H1 (cell line): ENCODE measurements around the gene CNBP. TPM values are rescaled to one million over a fixed set of nuclear protein-coding genes. Genes with fewer than 3 reads are reported as not detected.

ENCODE experiments used
- CTCF ChIA-PET: fragments of 300-600 bp; sonication (Branson Sonifier 250); formaldehyde crosslinking; loops from one replicate; lab custom pipeline; 2021; ENCODE audit not compliant: partially characterized antibody; lab: Charles Lee
- POLR2A ChIA-PET: fragments of 300-600 bp; sonication (Branson Sonifier 250); formaldehyde crosslinking; loops from one replicate; lab custom pipeline; 2021; ENCODE audit warnings: inconsistent platforms; ENCODE audit not compliant: partially characterized antibody; lab: Charles Lee
- DNase-seq, 2 experiments: peaks; one replicate each; pipeline versions ENCODE4 v3.0.0 to v3.0.0-alpha.2; 2010 to 2022; ENCODE audit warnings: low spot score in 2 of 2, low read depth in 1 of 2, mixed read lengths in 1 of 2
- FAIRE-seq: peaks from 2 replicates; lab custom pipeline; 2011; peaks lifted over from hg19 to GRCh38; lab: Jason Lieb, UNC
- H2AFZ ChIP-seq: 2 replicates; pipeline ENCODE4 v1.8.1; 2012; ENCODE audit warnings: low read length, inconsistent platforms
- H2AK5ac ChIP-seq: 2 replicates; pipeline ENCODE4 v1.6.1; 2013; ENCODE audit warnings: low read depth, low read length
- H2BK120ac ChIP-seq: replicated peaks from 2 replicates; pipeline ENCODE3; 2013; ENCODE audit warnings: low read depth, low read length, inconsistent platforms
- H2BK12ac ChIP-seq: 2 replicates; pipeline ENCODE4 v1.6.1; 2013; ENCODE audit warnings: low read depth, low read length
- H2BK15ac ChIP-seq: 2 replicates; pipeline ENCODE4 v1.6.1; 2013; ENCODE audit warnings: low read length
- H2BK20ac ChIP-seq: 2 replicates; pipeline ENCODE4 v1.6.1; 2013; ENCODE audit warnings: low read length
- H2BK5ac ChIP-seq: 2 replicates; pipeline ENCODE4 v1.6.1; 2013; ENCODE audit warnings: low read depth, low read length
- H3K14ac ChIP-seq: 2 replicates; pipeline ENCODE4 v1.6.1; 2013; ENCODE audit warnings: inconsistent platforms; ENCODE audit not compliant: insufficient read length
- H3K18ac ChIP-seq: 2 replicates; pipeline ENCODE4 v1.6.1; 2013; ENCODE audit warnings: low read length; ENCODE audit errors: extremely low read depth
- H3K23ac ChIP-seq: 2 replicates; pipeline ENCODE4 v1.6.1; 2013; ENCODE audit warnings: inconsistent platforms; ENCODE audit not compliant: insufficient read length
- H3K23me2 ChIP-seq: 2 replicates; pipeline ENCODE4 v1.6.1; 2013; ENCODE audit warnings: low read depth, low read length
- H3K27ac ChIP-seq: 2 replicates; pipeline ENCODE4 v1.6.1; 2011; ENCODE audit warnings: low read depth, low read length, inconsistent platforms
- H3K27me3 ChIP-seq, 4 experiments: replicated peaks in 1 of 4; 1 replicate in 1 of 4; 2 replicates in 3 of 4; pipeline versions ENCODE4 v1.6.1 to v1.8.1; 2011 to 2013; ENCODE audit warnings: low read length in 3 of 4, mild to moderate bottlenecking in 3 of 4, inconsistent platforms in 2 of 4, mixed read lengths in 2 of 4, moderate library complexity in 1 of 4; ENCODE audit not compliant: control insufficient read depth in 3 of 4, insufficient read depth in 3 of 4; ENCODE audit errors: extremely low read depth in 1 of 4
- H3K36me3 ChIP-seq, 4 experiments: 2 replicates each; pipeline versions ENCODE4 v1.6.1 to v1.8.1; 2011 to 2013; ENCODE audit warnings: mild to moderate bottlenecking in 4 of 4, low read length in 3 of 4, moderate library complexity in 2 of 4, control low read depth in 1 of 4, inconsistent platforms in 1 of 4; ENCODE audit not compliant: insufficient read depth in 4 of 4, control insufficient read depth in 2 of 4
- H3K4ac ChIP-seq: replicated peaks from 2 replicates; pipeline ENCODE3; 2013; ENCODE audit warnings: low read length, low read depth, mixed read lengths, inconsistent platforms; ENCODE audit not compliant: insufficient read length
- H3K4me1 ChIP-seq, 4 experiments: replicated peaks in 1 of 4; 1 replicate in 1 of 4; 2 replicates in 3 of 4; pipeline versions ENCODE4 v1.6.1 to v1.8.1; 2011 to 2013; ENCODE audit warnings: low read length in 3 of 4, inconsistent platforms in 2 of 4, mixed read lengths in 1 of 4; ENCODE audit not compliant: insufficient read depth in 4 of 4, control insufficient read depth in 3 of 4
- H3K4me2 ChIP-seq, 2 experiments: 2 replicates each; pipeline versions ENCODE4 v1.6.1 to v1.8.1; 2011 to 2013; ENCODE audit warnings: low read depth in 2 of 2, low read length in 2 of 2, control low read depth in 1 of 2, inconsistent platforms in 1 of 2, mild to moderate bottlenecking in 1 of 2; ENCODE audit not compliant: insufficient read depth in 1 of 2
- H3K4me3 ChIP-seq, 4 experiments: fragments of 200-600, 300-600 bp in 1 of 4; sonication (generic), shearing (Covaris generic), sonication (Bioruptor Twin) in 1 of 4; 2 replicates each; pipeline versions ENCODE4 v1.5.1 to v1.8.1; 2011 to 2016; ENCODE audit warnings: low read length in 4 of 4, low read depth in 3 of 4, control low read depth in 2 of 4, inconsistent platforms in 2 of 4, mild to moderate bottlenecking in 2 of 4, mixed read lengths in 1 of 4, moderate library complexity in 1 of 4; ENCODE audit not compliant: insufficient read depth in 2 of 4; ENCODE audit errors: extremely low read depth in 1 of 4
- H3K56ac ChIP-seq: replicated peaks from 2 replicates; pipeline ENCODE3; 2013; ENCODE audit warnings: low read depth, mild to moderate bottlenecking, mixed read lengths, low read length, inconsistent platforms; ENCODE audit not compliant: insufficient read length
- H3K79me1 ChIP-seq: 2 replicates; pipeline ENCODE4 v1.6.1; 2013; ENCODE audit warnings: low read depth, low read length, control low read depth
- H3K79me2 ChIP-seq, 2 experiments: 2 replicates each; pipeline versions ENCODE4 v1.6.1 to v1.8.1; 2012 to 2013; ENCODE audit warnings: low read length in 2 of 2, mild to moderate bottlenecking in 2 of 2, inconsistent platforms in 1 of 2; ENCODE audit not compliant: insufficient read depth in 2 of 2, control insufficient read depth in 1 of 2
- H3K9ac ChIP-seq, 4 experiments: replicated peaks in 1 of 4; 1 replicate in 1 of 4; 2 replicates in 3 of 4; pipeline versions ENCODE4 v1.6.1 to v1.8.1; 2011 to 2013; ENCODE audit warnings: low read depth in 3 of 4, low read length in 3 of 4, control low read depth in 2 of 4, mild to moderate bottlenecking in 2 of 4, moderate library complexity in 2 of 4, inconsistent platforms in 1 of 4; ENCODE audit errors: extremely low read depth in 1 of 4
- H3K9me3 ChIP-seq, 2 experiments: 2 replicates each; pipeline versions ENCODE4 v1.6.1 to v1.8.1; 2012 to 2013; ENCODE audit warnings: mild to moderate bottlenecking in 2 of 2, moderate library complexity in 2 of 2, control low read depth in 1 of 2, inconsistent platforms in 1 of 2, low read depth in 1 of 2, low read length in 1 of 2, mixed read lengths in 1 of 2; ENCODE audit not compliant: insufficient read depth in 2 of 2
- H4K20me1 ChIP-seq, 2 experiments: replicated peaks in 1 of 2; 2 replicates each; pipeline versions ENCODE3 to v1.8.1; 2011 to 2013; ENCODE audit warnings: inconsistent platforms in 2 of 2, low read length in 2 of 2, mild to moderate bottlenecking in 1 of 2; ENCODE audit not compliant: insufficient read depth in 2 of 2, control insufficient read depth in 1 of 2
- H4K5ac ChIP-seq: 2 replicates; pipeline ENCODE4 v1.6.1; 2013; ENCODE audit warnings: low read length, low read depth, mixed read lengths, inconsistent platforms; ENCODE audit not compliant: insufficient read length
- H4K8ac ChIP-seq: 2 replicates; pipeline ENCODE4 v1.8.0; 2013; ENCODE audit warnings: mild to moderate bottlenecking, moderate library complexity, low read length, inconsistent platforms; ENCODE audit not compliant: insufficient read depth; ENCODE audit errors: extremely low read depth
- H4K91ac ChIP-seq: replicated peaks from 2 replicates; pipeline ENCODE3; 2013; ENCODE audit warnings: low read length, mixed read lengths, inconsistent platforms; ENCODE audit not compliant: insufficient read length
- ASH2L ChIP-seq: fragments of 200-600, 300-600 bp; sonication (generic); IDR thresholded peaks from one replicate; pipeline ENCODE4 v1.7.1; 2017; ENCODE audit warnings: low read length
- CTCF ChIP-seq, 3 experiments: IDR thresholded peaks; 1 replicate in 2 of 3; 2 replicates in 1 of 3; pipeline versions ENCODE4 v1.5.1 to v1.6.1; 2011; ENCODE audit warnings: low read length in 3 of 3, mild to moderate bottlenecking in 3 of 3, inconsistent platforms in 2 of 3, low read depth in 1 of 3, moderate library complexity in 1 of 3; ENCODE audit not compliant: insufficient read depth in 1 of 3; ENCODE audit errors: control extremely low read depth in 1 of 3
- FOSL1 ChIP-seq: IDR thresholded peaks from 2 replicates; pipeline ENCODE4 v1.6.1; 2011; ENCODE audit warnings: mild to moderate bottlenecking, low read depth, low read length, moderate library complexity; ENCODE audit not compliant: insufficient read depth
- POLR2A ChIP-seq, 2 experiments: IDR thresholded peaks; 1 replicate in 1 of 2; 2 replicates in 1 of 2; pipeline ENCODE4 v1.6.1; 2011; ENCODE audit warnings: low read depth in 2 of 2, low read length in 2 of 2, mild to moderate bottlenecking in 2 of 2; ENCODE audit errors: control extremely low read depth in 1 of 2
- SAP30 ChIP-seq: fragments of 300-600 bp; sonication (generic); IDR thresholded peaks from 2 replicates; pipeline ENCODE4 v1.7.1; 2012; ENCODE audit warnings: low read length, moderate library complexity, mild to moderate bottlenecking, inconsistent platforms; ENCODE audit not compliant: insufficient read depth, insufficient replicate concordance
- SP2 ChIP-seq: IDR thresholded peaks from 2 replicates; pipeline ENCODE4 v1.6.1; 2012; ENCODE audit warnings: mild to moderate bottlenecking, low read length, inconsistent platforms
- SUZ12 ChIP-seq: fragments of 200-600 bp; sonication (generic); IDR thresholded peaks from 2 replicates; pipeline ENCODE4 v1.6.1; 2012; ENCODE audit warnings: mild to moderate bottlenecking, inconsistent platforms, low read length, moderate library complexity, mixed read lengths
- TAF1 ChIP-seq: IDR thresholded peaks from 2 replicates; pipeline ENCODE4 v1.6.1; 2011; ENCODE audit warnings: mild to moderate bottlenecking, low read depth, low read length
- TEAD4 ChIP-seq: IDR thresholded peaks from 2 replicates; pipeline ENCODE4 v1.6.1; 2012; ENCODE audit warnings: low read depth, low read length, inconsistent platforms, mixed read lengths
- YY1 ChIP-seq: IDR thresholded peaks from 2 replicates; pipeline ENCODE4 v1.6.1; 2011; ENCODE audit warnings: low read depth, mild to moderate bottlenecking, low read length
- WGBS, 2 experiments: shearing (Covaris generic) in 1 of 2; methylation state at CpG; one replicate each; pipeline versions ENCODE4 v1.1.6 to v1.1.7; 2013 to 2015; ENCODE audit warnings: low lambda C conversion rate in 2 of 2, mixed read lengths in 2 of 2, inconsistent platforms in 1 of 2, low coverage in 1 of 2, missing lambda C conversion rate in 1 of 2; ENCODE audit not compliant: insufficient replicate concordance in 2 of 2, insufficient coverage in 1 of 2, insufficient read length in 1 of 2; ENCODE audit errors: extremely low coverage in 1 of 2, missing lambda C conversion rate in 1 of 2; 5-methylcytosine and 5-hydroxymethylcytosine counted together
- polyA plus RNA-seq, 7 experiments: library from polyadenylated mRNA; depleted of rRNA in 3 of 7; stranded (reverse) in 5 of 7; unstranded in 2 of 7; fragments of >200 nt in 5 of 7; fragments of 200-250 nt in 2 of 7; gene quantifications; 1 replicate in 5 of 7; 2 replicates in 1 of 7; 4 replicates in 1 of 7; pipeline versions ENCODE4 v1.2.1 to v1.2.3, GENCODE V29; 2011 to 2013; ENCODE audit warnings: missing spikeins in 2 of 7, mixed read lengths in 2 of 7
- total RNA-seq: library from RNA; stranded (reverse); fragmentation: NEBNext Ultra II Directional; extraction: Animal tissue kit (Norgen Biotek cat#: 25700); gene quantifications from 2 replicates; pipeline ENCODE4 v1.2.1, GENCODE V29; 2021

The CNBP gene
- total and polyA plus RNA-seq, 2 of the 8 experiments (the other 6 are each of a cell fraction or from before 2014, with no cell fraction given) = 315 to 371 TPM

GRCh38 chr3:129122412-129123011 lies 61.2 kb downstream of the CNBP start:
- WGBS, 2 experiments = 15% methylated on average over 10 of the region's 18 CpGs; no CpG with 5 or more reads in 1 of the 2 experiments
- POLR2A ChIA-PET = interaction anchor here (1.0 to 4.4 kb wide), 13 partner anchors 9 to 243 kb away, joined by 3 to 24 read pairs (median 5); partner anchors contain the start of genes ACAD9, CNBP and COPG1
- peak overlapping the region; percentile 55; the same call in 1 of the 2 replicates for H2AFZ ChIP-seq
- TF ChIP-seq SAP30 (no peak), ASH2L (peak; percentile 60), CTCF (IDR thresholded peaks at IDR 0.05; ENCODE audit: control extremely low read depth in 1 of 3, insufficient read depth in 1 of 3, low read depth in 1 of 3, low read length in 3 of 3) (no peak), POLR2A (IDR thresholded peaks at IDR 0.05; ENCODE audit: control extremely low read depth in 1 of 2, low read depth in 2 of 2, low read length in 2 of 2) (peak in 1 of 2 experiments; percentile 47; a peak in 1 of 3 replicates), SUZ12 (no peak), FOSL1 (no peak), SP2 (no peak), TAF1 (no peak), TEAD4 (no peak), YY1 (no peak)

More at GRCh38 chr3:129122412-129123011, 61.2 kb downstream of the CNBP start:
- H3K27me3 ChIP-seq = no peaks in the 10 kb centered on the region
- peaks cover 12% of the 10 kb centered on the region for H3K23me2 ChIP-seq
- H2BK15ac ChIP-seq = no peak overlapping the region
- H3K4ac ChIP-seq = no peak overlapping the region
- FAIRE-seq (no peak), DNase-seq (no peak)
- no peak overlapping the region for H2BK120ac ChIP-seq
- H3K4me2 ChIP-seq = peak overlapping the region; percentile 64 to 97
- no peak overlapping the region for H4K91ac ChIP-seq
- H4K8ac ChIP-seq = peak overlapping the region; percentile 83
- H3K9ac ChIP-seq = peak overlapping the region in 2 of 4 experiments; percentile 49 to 53; a peak in 3 of 7 replicates
- H2BK5ac ChIP-seq = peak overlapping the region; percentile 40; the same call in 1 of the 2 replicates
- no peak overlapping the region for H4K5ac ChIP-seq
- no peak overlapping the region for H3K56ac ChIP-seq
- no peak overlapping the region for H2BK20ac ChIP-seq
- peaks cover 0 to 3% (median 3%) of the 10 kb centered on the region in 4 experiments; a peak in 1 of 8 replicates for H3K36me3 ChIP-seq
- peaks cover 9 to 15% (median 12%) of the 10 kb centered on the region in 4 experiments for H3K4me1 ChIP-seq
- H3K18ac ChIP-seq = no peak overlapping the region
- peaks cover 9 to 28% of the 10 kb centered on the region in 2 experiments; a peak in 3 of 4 replicates for H3K79me2 ChIP-seq
- CTCF ChIA-PET = interaction anchor here (0.7 to 2.7 kb wide), 5 partner anchors 11 to 152 kb away, joined by 3 to 17 read pairs (median 6); no protein-coding TSS in a partner anchor
- no peak overlapping the region for H3K27ac ChIP-seq
- H2AK5ac ChIP-seq = no peak overlapping the region; the same call in 1 of the 2 replicates
- H3K23ac ChIP-seq = no peak overlapping the region
- H3K79me1 ChIP-seq = peaks cover 8% of the 10 kb centered on the region
- peak overlapping the region; percentile 57 to 93 (median 68) for H3K4me3 ChIP-seq
- no peaks in the 10 kb centered on the region for H4K20me1 ChIP-seq
- peak overlapping the region; percentile 27; the same call in 1 of the 2 replicates for H2BK12ac ChIP-seq
- H3K14ac ChIP-seq = no peak overlapping the region
- H3K9me3 ChIP-seq = no peaks in the 10 kb centered on the region
